ENCODE data around the gene PKN1. TPM values are rescaled to one million over a fixed set of nuclear protein-coding genes. Genes with fewer than 3 reads are reported as not detected.
A peak's percentile ranks its signal among the peaks of the same experiment; 100 is the strongest.

The PKN1 gene
- total RNA-seq, 4 donors from 2014 or later = 73.9 to 150 (median 118) TPM

DNA sequence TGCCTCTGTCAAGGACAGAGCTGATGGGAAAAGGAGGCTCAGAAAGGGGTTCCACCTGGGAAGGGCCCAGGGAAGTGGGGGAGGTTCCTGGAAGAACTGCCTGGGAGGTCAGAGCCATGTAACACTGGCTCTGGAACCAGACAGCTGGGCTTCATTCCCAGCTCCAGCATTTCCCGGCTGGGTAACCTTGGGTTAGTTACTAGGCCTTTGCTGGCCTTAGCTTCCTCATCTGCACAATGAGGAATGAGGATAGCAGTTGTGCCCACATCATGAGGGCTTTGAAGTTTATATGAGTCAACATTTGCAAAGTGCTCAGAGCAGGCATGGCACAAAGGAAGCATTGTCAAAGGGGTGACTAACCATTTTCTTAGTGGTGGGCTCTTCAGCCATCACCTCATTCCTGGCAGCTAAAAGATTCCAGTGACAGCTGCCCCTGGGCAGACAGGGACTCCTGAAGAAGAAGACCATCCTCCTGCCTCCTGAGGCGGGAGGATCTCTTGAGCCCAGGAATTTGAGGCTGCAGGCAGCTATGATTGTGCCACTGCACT, 86.8 kb downstream of the PKN1 start:
- no peaks in the 10 kb centered on the region for H3K9me3 ChIP-seq
- no peak for TF ChIP-seq EP300 (IDR thresholded peaks at IDR 0.05)
- TF ChIP-seq POLR2A (IDR thresholded peaks at IDR 0.05) = no peak
- TF ChIP-seq, protein P1, sequence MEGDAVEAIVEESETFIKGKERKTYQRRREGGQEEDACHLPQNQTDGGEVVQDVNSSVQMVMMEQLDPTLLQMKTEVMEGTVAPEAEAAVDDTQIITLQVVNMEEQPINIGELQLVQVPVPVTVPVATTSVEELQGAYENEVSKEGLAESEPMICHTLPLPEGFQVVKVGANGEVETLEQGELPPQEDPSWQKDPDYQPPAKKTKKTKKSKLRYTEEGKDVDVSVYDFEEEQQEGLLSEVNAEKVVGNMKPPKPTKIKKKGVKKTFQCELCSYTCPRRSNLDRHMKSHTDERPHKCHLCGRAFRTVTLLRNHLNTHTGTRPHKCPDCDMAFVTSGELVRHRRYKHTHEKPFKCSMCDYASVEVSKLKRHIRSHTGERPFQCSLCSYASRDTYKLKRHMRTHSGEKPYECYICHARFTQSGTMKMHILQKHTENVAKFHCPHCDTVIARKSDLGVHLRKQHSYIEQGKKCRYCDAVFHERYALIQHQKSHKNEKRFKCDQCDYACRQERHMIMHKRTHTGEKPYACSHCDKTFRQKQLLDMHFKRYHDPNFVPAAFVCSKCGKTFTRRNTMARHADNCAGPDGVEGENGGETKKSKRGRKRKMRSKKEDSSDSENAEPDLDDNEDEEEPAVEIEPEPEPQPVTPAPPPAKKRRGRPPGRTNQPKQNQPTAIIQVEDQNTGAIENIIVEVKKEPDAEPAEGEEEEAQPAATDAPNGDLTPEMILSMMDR (IDR thresholded peaks at IDR 0.05) = no peak
- DNase-seq (ENCODE audit: low spot score in 2 of 2) = no peak
- H3K36me3 ChIP-seq = peaks cover 0 to 15% (median 13%) of the 10 kb centered on the region in 3 donors
- 33 to 43% methylated on average over 2 of the region's 2 CpGs for WGBS, 2 donors
- H3K27me3 ChIP-seq = no peaks in the 10 kb centered on the region
- no peak overlapping the region for H3K4me3 ChIP-seq
- H3K4me1 ChIP-seq = peaks cover 2 to 39% (median 30%) of the 10 kb centered on the region in 4 donors
- peak overlapping the region; percentile 95 to 100 (median 100) for H3K27ac ChIP-seq

DNA sequence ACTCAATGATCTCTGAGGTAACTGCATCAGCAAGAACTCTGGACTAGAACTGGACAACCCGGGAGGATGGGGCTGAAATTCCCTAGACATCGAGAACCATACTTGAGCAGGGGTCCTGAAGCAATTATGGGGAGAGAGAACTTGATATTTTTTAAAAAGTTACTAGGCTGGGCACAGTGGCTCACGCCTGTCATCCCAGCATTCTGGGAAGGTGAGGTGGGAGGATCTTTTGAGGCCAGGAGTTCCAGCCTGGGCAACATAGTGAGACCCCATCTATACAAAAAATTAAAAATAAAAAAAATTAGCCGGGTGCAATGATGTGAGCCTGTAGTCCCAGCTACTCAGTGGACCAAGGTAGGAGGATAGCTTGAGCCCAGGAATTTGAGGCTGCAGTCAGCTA, 87.4 kb downstream of the PKN1 start:
- Histone ChIP-seq H3K4me1 (peaks cover 2 to 33% (median 24%) of the 10 kb centered on the region in 4 donors), H3K36me3 (peaks cover 0 to 9% (median 7%) of the 10 kb centered on the region in 3 donors), H3K9me3 (no peaks in the 10 kb centered on the region), H3K4me3 (no peak overlapping the region), H3K27me3 (no peaks in the 10 kb centered on the region), H3K27ac (peak overlapping the region in 3 of 4 donors; percentile 95 to 100 (median 100))
- TF ChIP-seq, protein P1 (IDR thresholded peaks at IDR 0.05) = no peak
- TF ChIP-seq POLR2A (IDR thresholded peaks at IDR 0.05) (no peak), EP300 (IDR thresholded peaks at IDR 0.05) (no peak)
- no peak for DNase-seq (ENCODE audit: low spot score in 2 of 2)
- 87 to 90% methylated on average over 4 of the region's 4 CpGs for WGBS, 2 donors

Small RNA genes lying within 50 kb of the gene (small RNA-seq; reads per million reads assigned to genes)
- not detected for gene SNRPGP15

Other genes with a start within 250 kb of the PKN1 start
- 10 to 100 TPM in 2 of 4 donors, 1 to 10 TPM in 2; 8.0 to 17.5 (median 11.2) TPM for gene ADGRL1, start 227.1 kb upstream of the PKN1 start, total RNA-seq
- gene ADGRE5, start 51.9 kb upstream of the PKN1 start, total RNA-seq = 10 to 100 TPM; 22.0 to 40.9 (median 27.7) TPM
- 100 to 1,000 TPM in 2 of 4 donors, 10 to 100 TPM in 2; 60.7 to 136 (median 92.6) TPM for gene DDX39A, start 14.0 kb upstream of the PKN1 start, total RNA-seq
- gene PTGER1, start 42.0 kb downstream of the PKN1 start, total RNA-seq = 1 to 10 TPM in 3 of 4 donors, under 1 TPM in 1; 0.90 to 5.9 (median 3.5) TPM
- gene GIPC1, start 62.8 kb downstream of the PKN1 start, total RNA-seq = 100 to 1,000 TPM in 3 of 4 donors, 10 to 100 TPM in 1; 61.8 to 122 (median 113) TPM
- 100 to 1,000 TPM in 1 of 4 donors, 10 to 100 TPM in 3; 48.9 to 132 (median 73.9) TPM for gene DNAJB1, start 85.1 kb downstream of the PKN1 start, total RNA-seq
- 10 to 100 TPM; 33.1 to 55.1 (median 43.6) TPM for gene TECR, start 96.3 kb downstream of the PKN1 start, total RNA-seq
- gene NDUFB7, start 138.8 kb downstream of the PKN1 start, total RNA-seq = 100 to 1,000 TPM; 315 to 444 (median 398) TPM
- under 1 TPM in 1 of 4 donors, not detected in 3; 0.60 TPM for gene CLEC17A, start 149.8 kb downstream of the PKN1 start, total RNA-seq
- gene ADGRE3, start 241.5 kb downstream of the PKN1 start, total RNA-seq = not detected

Measured in tibial nerve (tissue), 4 donors.